ENCODE results near the gene TEX22. TPM values are rescaled to one million over a fixed set of nuclear protein-coding genes. Genes with fewer than 3 reads are reported as not detected.

The TEX22 gene
- total RNA-seq, 1 donor from 2014 or later, result not detected

- intact Hi-C loops (cut with DNase I), result no loop called here
- Histone ChIP-seq H3K4me3 (no peak overlapping the region), H3K36me3 (peaks cover 64 to 68% of the 10 kb centered on the region in 2 donors), H3K9me3 (no peaks in the 10 kb centered on the region), H3K27me3 (no peaks in the 10 kb centered on the region), H3K4me1 (no peaks in the 10 kb centered on the region), H3K27ac (no peak overlapping the region)
- TF ChIP-seq, protein P1, sequence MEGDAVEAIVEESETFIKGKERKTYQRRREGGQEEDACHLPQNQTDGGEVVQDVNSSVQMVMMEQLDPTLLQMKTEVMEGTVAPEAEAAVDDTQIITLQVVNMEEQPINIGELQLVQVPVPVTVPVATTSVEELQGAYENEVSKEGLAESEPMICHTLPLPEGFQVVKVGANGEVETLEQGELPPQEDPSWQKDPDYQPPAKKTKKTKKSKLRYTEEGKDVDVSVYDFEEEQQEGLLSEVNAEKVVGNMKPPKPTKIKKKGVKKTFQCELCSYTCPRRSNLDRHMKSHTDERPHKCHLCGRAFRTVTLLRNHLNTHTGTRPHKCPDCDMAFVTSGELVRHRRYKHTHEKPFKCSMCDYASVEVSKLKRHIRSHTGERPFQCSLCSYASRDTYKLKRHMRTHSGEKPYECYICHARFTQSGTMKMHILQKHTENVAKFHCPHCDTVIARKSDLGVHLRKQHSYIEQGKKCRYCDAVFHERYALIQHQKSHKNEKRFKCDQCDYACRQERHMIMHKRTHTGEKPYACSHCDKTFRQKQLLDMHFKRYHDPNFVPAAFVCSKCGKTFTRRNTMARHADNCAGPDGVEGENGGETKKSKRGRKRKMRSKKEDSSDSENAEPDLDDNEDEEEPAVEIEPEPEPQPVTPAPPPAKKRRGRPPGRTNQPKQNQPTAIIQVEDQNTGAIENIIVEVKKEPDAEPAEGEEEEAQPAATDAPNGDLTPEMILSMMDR (IDR thresholded peaks at IDR 0.05), result no peak
- no peak for DNase-seq (ENCODE audit: low spot score in 2 of 2)
These were observed 56.8 kb downstream of the TEX22 start for GRCh38 chr14:105455086-105455640.

DNA sequence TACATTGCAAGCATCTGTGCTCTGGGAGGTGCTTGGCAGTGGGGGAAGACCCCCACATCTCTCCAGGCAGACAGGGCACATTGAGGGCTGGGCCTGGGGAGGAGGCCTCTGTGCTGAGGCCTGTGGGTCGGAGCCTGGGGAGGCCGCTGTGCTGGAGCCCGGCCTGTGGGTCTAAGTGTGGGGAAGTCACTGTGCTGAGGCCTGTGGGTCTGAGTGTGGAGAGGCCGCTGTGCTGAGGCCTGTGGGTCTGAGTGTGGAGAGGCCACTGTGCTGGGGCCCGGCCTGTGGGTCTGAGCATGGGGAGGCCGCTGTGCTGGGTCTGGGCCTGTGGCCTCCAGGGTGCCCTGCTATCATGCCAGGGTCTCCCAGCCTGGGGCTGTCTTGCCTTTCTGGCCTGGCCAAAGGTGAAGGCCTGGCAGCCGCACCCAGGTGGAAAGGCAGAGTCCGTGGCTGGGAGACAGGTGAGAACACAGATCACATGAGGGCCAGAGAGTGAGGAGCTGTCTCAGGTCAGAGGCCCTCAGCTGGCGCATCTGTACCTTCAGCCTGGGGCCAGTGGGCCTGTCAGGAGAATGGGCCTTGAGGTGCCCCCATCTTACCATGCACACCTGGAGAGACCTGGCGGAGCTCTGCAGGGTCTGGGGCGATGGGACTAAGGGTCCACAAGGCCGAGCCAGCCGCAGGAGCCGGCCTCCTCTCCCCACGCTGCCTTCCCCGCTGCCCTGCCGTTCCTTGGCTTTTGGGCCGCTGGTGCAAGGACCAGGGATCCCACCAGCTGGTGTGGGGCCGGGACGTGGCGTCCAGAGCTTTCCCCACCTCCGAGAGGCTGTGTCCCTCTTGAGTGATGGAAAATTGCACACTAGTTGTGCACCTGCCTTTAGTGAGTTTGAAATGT is 57.7 kb downstream of the TEX22 start:
- Histone ChIP-seq H3K4me3 (no peak overlapping the region), H3K27me3 (no peaks in the 10 kb centered on the region), H3K36me3 (peaks cover 60 to 68% of the 10 kb centered on the region in 2 donors), H3K4me1 (no peaks in the 10 kb centered on the region), H3K9me3 (no peaks in the 10 kb centered on the region), H3K27ac (no peak overlapping the region)
- TF ChIP-seq, protein P1 (IDR thresholded peaks at IDR 0.05), result no peak
- no peak for DNase-seq (ENCODE audit: low spot score in 2 of 2)
- intact Hi-C loops (cut with DNase I), result no loop called here

- intact Hi-C loops (cut with DNase I), result no loop called here
- no peak for DNase-seq (ENCODE audit: low spot score in 2 of 2)
- no peak overlapping the region for H3K27ac ChIP-seq
- H3K4me1 ChIP-seq, result no peaks in the 10 kb centered on the region
- TF ChIP-seq, protein P1 (IDR thresholded peaks at IDR 0.05), result no peak
- H3K9me3 ChIP-seq, result no peaks in the 10 kb centered on the region
- H3K4me3 ChIP-seq, result no peak overlapping the region
- H3K27me3 ChIP-seq, result no peaks in the 10 kb centered on the region
- H3K36me3 ChIP-seq, result peaks cover 64 to 74% of the 10 kb centered on the region in 2 donors
These were observed 58.6 kb downstream of the TEX22 start for GRCh38 chr14:105456736-105457617.

- Histone ChIP-seq H3K27ac (no peak overlapping the region), H3K36me3 (peaks cover 56 to 68% of the 10 kb centered on the region in 2 donors), H3K4me3 (no peak overlapping the region), H3K27me3 (no peaks in the 10 kb centered on the region), H3K9me3 (no peaks in the 10 kb centered on the region), H3K4me1 (no peaks in the 10 kb centered on the region)
- intact Hi-C loops (cut with DNase I), result no loop called here
- TF ChIP-seq, protein P1 (IDR thresholded peaks at IDR 0.05), result no peak
- no peak for DNase-seq (ENCODE audit: low spot score in 2 of 2)
These were observed 59.7 kb downstream of the TEX22 start for GRCh38 chr14:105458010-105458409.

- TF ChIP-seq, protein P1 (IDR thresholded peaks at IDR 0.05), result no peak
- H3K27ac ChIP-seq, result no peak overlapping the region
- no peaks in the 10 kb centered on the region for H3K9me3 ChIP-seq
- peaks cover 56 to 68% of the 10 kb centered on the region in 2 donors for H3K36me3 ChIP-seq
- no peak overlapping the region for H3K4me3 ChIP-seq
- intact Hi-C loops (cut with DNase I), result no loop called here
- H3K4me1 ChIP-seq, result no peaks in the 10 kb centered on the region
- no peaks in the 10 kb centered on the region for H3K27me3 ChIP-seq
- no peak for DNase-seq (ENCODE audit: low spot score in 2 of 2)
These were observed 60.2 kb downstream of the TEX22 start for GRCh38 chr14:105458571-105458970.

Measured in ascending aorta (tissue), 2 donors.